AG04449 (cell line): ENCODE data around the gene OGFOD3.

Source experiments
- CTCF ChIA-PET: fragments of 350-600 bp; formaldehyde crosslinking; extraction: SDS; loops from one replicate; lab custom pipeline; 2021; ENCODE audit warnings: antibody characterized with exemption; lab: Yijun Ruan, JAX
- POLR2A ChIA-PET: fragments of 400-600, 350-600 bp; formaldehyde crosslinking; extraction: SDS; loops from one replicate; lab custom pipeline; 2020; ENCODE audit warnings: antibody characterized with exemption, inconsistent platforms; lab: Yijun Ruan, JAX
- DNase-seq: peaks from one replicate; pipeline ENCODE4 v3.0.0-alpha.2; 2010; ENCODE audit warnings: low read depth, low spot score
- H3K4me3 ChIP-seq: 2 replicates; pipeline ENCODE4 v1.5.1; 2011; ENCODE audit warnings: low read depth, mild to moderate bottlenecking, control low read depth, low read length
- TF ChIP-seq, protein P1 (sequence below): IDR thresholded peaks from one replicate; pipeline ENCODE4 v1.5.1; 2011; ENCODE audit warnings: mild to moderate bottlenecking, moderate library complexity, low read length, control low read depth, inconsistent platforms; ENCODE audit not compliant: insufficient read depth; ENCODE audit errors: missing control alignments

Gene OGFOD3

DNA sequence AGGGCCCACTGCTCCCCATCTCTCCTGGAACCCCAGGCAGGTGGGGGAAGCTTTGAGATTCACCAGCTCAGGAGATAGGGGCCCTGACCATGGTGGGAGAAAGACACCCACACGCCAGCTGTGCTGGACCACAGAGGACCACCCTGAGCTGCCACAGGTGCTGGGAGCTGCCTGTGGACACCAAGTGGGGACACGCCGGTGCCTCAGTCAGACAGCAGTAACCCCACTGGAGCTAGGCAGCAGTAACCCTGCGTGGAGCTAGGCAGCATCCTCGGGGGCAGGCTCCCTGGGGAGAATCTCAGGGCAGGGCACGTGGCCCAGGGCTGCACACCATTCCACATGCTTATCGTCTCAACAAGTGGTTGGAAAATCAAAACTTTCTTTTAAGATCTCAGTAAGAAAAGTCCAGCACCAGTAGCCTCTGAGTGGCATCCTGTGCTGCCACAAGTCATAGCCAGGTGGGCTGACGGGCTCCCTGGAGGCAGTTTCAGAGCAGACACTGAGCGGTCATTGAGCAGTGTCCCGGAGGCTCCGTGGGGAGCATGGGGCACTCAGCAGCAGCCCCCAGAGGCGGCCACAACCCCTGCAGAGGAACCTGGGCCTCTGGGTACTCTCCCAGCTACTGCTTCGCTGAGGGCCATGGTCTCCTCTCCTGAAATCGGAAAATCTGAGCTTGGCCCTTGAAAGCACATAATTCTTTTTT is 8.2 kb downstream of the OGFOD3 start:
- ChIA-PET CTCF (interaction anchor here (1.3 to 6.6 kb wide), 2 partner anchors 54 to 59 kb away, joined by 4 to 84 read pairs; no protein-coding TSS in a partner anchor), POLR2A (no interaction called here)
- TF ChIP-seq, protein P1, sequence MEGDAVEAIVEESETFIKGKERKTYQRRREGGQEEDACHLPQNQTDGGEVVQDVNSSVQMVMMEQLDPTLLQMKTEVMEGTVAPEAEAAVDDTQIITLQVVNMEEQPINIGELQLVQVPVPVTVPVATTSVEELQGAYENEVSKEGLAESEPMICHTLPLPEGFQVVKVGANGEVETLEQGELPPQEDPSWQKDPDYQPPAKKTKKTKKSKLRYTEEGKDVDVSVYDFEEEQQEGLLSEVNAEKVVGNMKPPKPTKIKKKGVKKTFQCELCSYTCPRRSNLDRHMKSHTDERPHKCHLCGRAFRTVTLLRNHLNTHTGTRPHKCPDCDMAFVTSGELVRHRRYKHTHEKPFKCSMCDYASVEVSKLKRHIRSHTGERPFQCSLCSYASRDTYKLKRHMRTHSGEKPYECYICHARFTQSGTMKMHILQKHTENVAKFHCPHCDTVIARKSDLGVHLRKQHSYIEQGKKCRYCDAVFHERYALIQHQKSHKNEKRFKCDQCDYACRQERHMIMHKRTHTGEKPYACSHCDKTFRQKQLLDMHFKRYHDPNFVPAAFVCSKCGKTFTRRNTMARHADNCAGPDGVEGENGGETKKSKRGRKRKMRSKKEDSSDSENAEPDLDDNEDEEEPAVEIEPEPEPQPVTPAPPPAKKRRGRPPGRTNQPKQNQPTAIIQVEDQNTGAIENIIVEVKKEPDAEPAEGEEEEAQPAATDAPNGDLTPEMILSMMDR: no peak
- H3K4me3 ChIP-seq: no peak overlapping the region
- DNase-seq: no peak

DNA sequence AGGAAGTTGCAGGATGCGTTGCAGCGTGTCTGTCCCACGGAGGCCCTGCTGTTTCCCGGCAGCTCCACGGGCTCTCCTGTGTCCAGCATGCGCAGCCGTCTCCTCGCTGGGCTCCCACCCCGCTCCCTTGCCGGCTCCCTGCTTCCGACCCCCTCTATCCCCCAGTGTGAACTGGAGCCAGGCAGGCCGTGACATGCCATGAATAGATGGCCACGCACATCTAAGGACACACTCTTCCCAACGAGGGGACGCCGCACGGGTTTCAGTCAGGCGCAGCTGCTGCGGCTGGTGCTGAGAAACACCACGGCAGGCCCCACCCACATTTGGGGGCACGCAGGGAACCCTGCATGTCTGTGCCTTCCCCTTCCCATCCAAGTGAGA is 9.5 kb downstream of the OGFOD3 start:
- ChIA-PET POLR2A (interaction anchor here (1.2 kb wide), 1 partner anchor 180 kb away, joined by 3 read pairs; the partner anchor contains the start of gene SLC16A3), CTCF (interaction anchor here (6.6 kb wide), 1 partner anchor 58 kb away, joined by 84 read pairs; no protein-coding TSS in a partner anchor)
- H3K4me3 ChIP-seq: no peak overlapping the region
- TF ChIP-seq, protein P1: no peak
- no peak for DNase-seq

DNA sequence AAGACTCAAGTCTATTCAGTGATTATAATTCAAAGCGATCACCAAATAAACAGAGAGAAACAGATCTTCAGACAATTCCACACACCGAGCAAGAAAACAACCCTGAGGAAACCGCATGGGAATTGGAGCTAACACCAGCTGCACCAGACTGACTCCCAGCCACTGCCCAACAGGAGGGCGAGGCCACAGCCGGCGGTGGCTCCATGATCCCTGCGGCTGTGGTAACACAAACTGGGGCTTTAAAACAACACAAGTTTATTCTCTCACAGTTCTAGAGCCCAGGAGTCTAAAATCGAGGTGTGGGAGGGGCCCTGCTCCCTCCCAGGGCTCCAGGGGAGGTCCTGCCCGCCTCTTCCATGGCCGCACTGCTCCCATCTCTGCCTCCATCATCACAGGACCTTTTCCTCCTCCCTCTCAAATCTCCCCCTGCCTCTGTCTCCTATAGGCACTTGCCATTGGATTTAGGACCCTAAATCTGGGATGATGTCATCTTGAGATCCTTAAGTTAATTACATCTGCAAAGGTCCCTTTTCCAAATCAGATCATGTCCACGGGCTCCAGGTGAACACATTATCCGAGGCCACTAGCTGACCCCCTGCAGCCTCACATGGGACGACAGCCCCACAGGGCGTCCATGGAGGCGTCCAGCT is 10.0 kb downstream of the OGFOD3 start:
- CTCF ChIA-PET: interaction anchor here (2.0 to 3.3 kb wide), 2 partner anchors 8 to 57 kb away, joined by 8 to 12 read pairs; no protein-coding TSS in a partner anchor
- TF ChIP-seq, protein P1: no peak
- no peak overlapping the region for H3K4me3 ChIP-seq
- DNase-seq: no peak
- POLR2A ChIA-PET: interaction anchor here (1.2 kb wide), 1 partner anchor 180 kb away, joined by 3 read pairs; the partner anchor contains the start of gene SLC16A3

DNA sequence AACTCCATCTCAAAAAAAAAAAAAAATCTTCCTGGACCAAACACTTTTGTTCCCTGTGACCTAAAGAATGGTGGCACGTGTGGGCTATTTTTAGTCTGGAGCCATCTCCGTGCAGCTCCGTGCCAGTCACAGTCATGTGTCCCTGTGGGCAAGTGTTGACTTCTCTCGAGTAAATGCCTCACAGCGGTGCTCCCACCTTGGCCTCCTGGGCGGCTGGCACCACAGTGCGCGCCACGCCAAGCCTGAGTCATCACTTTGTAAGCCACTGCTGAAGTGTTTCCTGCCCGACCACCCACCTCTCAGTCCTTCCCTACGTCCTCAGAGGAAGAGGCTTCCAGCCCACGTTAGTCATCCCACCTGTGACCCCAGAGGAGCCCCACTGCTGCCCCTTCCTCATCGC is 11.1 kb downstream of the OGFOD3 start:
- TF ChIP-seq, protein P1: no peak
- DNase-seq: no peak
- ChIA-PET POLR2A (no interaction called here), CTCF (interaction anchor here (0.9 to 3.3 kb wide), 3 partner anchors 10 to 56 kb away, joined by 3 to 12 read pairs (median 8); no protein-coding TSS in a partner anchor)
- H3K4me3 ChIP-seq: no peak overlapping the region

DNA sequence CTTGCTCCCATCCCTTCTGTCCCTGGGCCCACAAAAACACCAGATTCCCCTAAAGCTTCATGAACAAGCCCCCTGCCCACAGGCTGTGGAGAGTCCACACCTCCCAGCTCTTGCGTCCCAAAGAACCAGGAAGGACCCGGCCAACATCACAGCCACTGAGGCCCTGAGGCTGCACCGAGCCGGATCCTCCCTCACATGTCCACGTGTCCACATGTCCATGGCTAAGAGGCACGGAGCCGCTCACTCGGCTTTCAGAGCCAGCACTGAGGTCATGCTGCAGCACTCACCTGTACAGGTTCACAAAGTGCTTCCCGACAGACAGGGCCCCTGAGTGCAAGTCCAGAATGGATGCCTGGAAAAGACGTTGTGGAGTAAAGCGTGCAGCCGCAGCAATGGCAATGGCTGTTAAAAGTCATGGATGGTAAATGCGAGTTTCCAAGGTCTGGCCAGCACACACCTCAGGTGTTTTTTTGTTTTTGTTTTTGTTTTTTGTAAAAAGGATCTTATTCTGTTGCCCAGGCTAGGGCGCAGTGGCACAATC is 12.2 kb downstream of the OGFOD3 start:
- ChIA-PET CTCF (interaction anchor here (2.0 to 3.3 kb wide), 2 partner anchors 11 to 55 kb away, joined by 8 to 12 read pairs; no protein-coding TSS in a partner anchor), POLR2A (no interaction called here)
- H3K4me3 ChIP-seq: no peak overlapping the region
- no peak for DNase-seq
- TF ChIP-seq, protein P1: no peak

DNA sequence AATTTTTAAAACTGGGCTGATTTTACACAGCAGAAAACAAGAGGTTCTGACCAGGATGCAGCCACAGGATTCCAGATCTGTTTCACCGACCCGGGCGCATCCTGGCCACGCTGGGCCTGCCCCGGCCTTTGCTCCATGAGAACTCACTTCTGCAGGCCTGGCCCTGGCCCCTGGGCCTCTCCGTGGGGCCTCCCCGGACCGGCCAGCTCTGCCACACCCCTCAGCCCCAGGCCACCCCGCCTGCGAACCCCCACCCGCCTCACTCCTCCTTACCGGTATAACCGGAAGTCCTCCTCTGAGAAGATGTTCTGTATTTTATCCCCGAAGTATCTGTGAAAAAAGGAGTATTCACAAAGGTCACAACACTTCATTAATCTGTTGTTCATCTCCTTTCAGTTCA is 13.3 kb downstream of the OGFOD3 start:
- CTCF ChIA-PET: interaction anchor here (1.3 kb wide), 1 partner anchor 10 kb away, joined by 5 read pairs; no protein-coding TSS in a partner anchor

More for the DNA sequence above, 13.3 kb downstream of the OGFOD3 start:
- TF ChIP-seq, protein P1: no peak
- DNase-seq: no peak
- POLR2A ChIA-PET: no interaction called here
- no peak overlapping the region for H3K4me3 ChIP-seq
